ENCODE measurements around the gene KLF15.

DNA sequence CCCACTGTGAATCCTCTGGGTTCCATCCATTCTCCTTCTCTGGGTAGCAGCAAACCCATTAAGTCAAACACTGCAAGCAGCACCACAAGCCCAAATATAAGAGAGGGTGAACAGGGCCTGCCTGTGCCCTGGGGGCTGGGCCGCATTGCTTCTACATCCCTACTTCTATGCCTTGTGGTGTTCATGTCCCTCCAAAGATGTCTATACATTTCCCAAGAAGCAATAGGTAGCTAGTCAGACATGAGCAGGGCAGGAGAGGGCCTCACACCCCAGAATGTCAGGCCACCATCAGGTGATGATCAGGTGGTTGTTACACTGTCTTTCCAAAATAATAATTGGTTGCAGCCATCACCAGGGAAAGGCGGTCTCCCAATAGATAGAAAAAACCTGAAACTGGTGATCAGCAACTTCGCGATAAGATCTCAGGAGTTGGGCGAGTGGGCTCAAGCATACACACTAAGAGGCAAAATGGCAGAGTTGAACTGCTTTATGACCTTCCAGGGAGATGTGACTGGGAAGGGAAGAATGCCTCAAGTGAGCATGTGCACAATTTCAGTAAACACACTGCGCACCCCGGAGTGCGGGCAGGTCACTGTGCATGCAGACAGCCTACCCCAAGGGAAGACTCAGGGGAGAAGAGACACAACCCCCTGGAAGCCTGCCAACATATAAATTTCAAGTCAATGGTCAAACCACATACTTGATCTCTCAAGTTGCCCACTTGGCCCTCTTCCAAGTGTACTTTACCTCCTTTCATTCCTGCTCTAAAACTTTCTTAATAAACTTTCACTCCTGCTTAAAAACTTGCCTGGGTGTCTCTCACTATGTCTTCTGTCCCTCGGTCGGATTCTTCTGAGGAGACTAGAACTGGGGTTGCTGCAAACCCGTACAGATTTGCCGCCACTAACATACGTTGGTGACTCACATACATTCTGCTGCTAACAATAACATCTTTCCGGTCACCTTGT lies 39.9 kb downstream of the KLF15 start:
- TF ChIP-seq CTCF (IDR thresholded peaks at IDR 0.05) (no peak), POLR2A (IDR thresholded peaks at IDR 0.05) (no peak)

Measured in thyroid gland (tissue), 4 donors.